Neural cell (in vitro differentiated cells): Measurements from ENCODE around the gene C3.

Experiments used
- CTCF ChIP-seq: fragments of 450-650 bp; IDR thresholded peaks from 2 replicates; pipeline ENCODE4 v1.5.1; 2014; ENCODE audit warnings: antibody characterized with exemption, mild to moderate bottlenecking, moderate library complexity; ENCODE audit not compliant: poor library complexity, severe bottlenecking
- EZH2 ChIP-seq: fragments of 200-600, 300-800 bp; shearing (Covaris generic), sonication (generic); IDR thresholded peaks from 2 replicates; pipeline ENCODE4 v1.6.1; 2014; ENCODE audit warnings: antibody characterized with exemption, low read length, borderline replicate concordance, mild to moderate bottlenecking; ENCODE audit not compliant: insufficient read depth, poor library complexity, severe bottlenecking
- RAD21 ChIP-seq: fragments of 450-650 bp; conservative IDR thresholded peaks from 2 replicates; pipeline ENCODE4 v1.6.1; 2014; ENCODE audit warnings: antibody characterized with exemption, mild to moderate bottlenecking, moderate library complexity

GRCh38 chr19:6728346-6728745 is 7.9 kb upstream of the C3 start:
- TF ChIP-seq CTCF (no peak), EZH2 (no peak), RAD21 (no peak)
